SU-DHL-6 (cell line): ENCODE results near the gene PID1.

Experiments used
- H2AFZ ChIP-seq: fragments of 200-600 bp; sonication (generic); 2 replicates; pipeline ENCODE4 v1.6.1; 2014; ENCODE audit warnings: low read depth, mild to moderate bottlenecking, moderate library complexity, mixed read lengths, antibody characterized with exemption, low read length; ENCODE audit not compliant: severe bottlenecking
- H3F3A ChIP-seq: fragments of 200-600 bp; shearing (Covaris generic); 2 replicates; pipeline ENCODE4 v1.6.0; 2016; ENCODE audit warnings: antibody characterized with exemption, mild to moderate bottlenecking; ENCODE audit not compliant: insufficient read depth
- H3K27ac ChIP-seq: fragments of 200-600 bp; sonication (generic); 2 replicates; pipeline ENCODE4 v1.5.1; 2016; ENCODE audit warnings: low read depth, mild to moderate bottlenecking, low read length, moderate library complexity, mixed read lengths
- H3K27me3 ChIP-seq: fragments of 200-600 bp; sonication (generic), shearing (Covaris generic); 2 replicates; pipeline ENCODE4 v1.6.0; 2014; ENCODE audit warnings: mild to moderate bottlenecking, low read length
- H3K36me3 ChIP-seq: fragments of 200-600 bp; sonication (generic); 2 replicates; pipeline ENCODE4 v1.6.1; 2014; ENCODE audit warnings: mild to moderate bottlenecking, low read length, mixed read lengths
- H3K4me2 ChIP-seq: fragments of 300-600, 200-600 bp; shearing (Covaris generic), sonication (generic); 2 replicates; pipeline ENCODE4 v1.6.0; 2014; ENCODE audit warnings: low read length, low read depth, mild to moderate bottlenecking; ENCODE audit not compliant: poor library complexity, severe bottlenecking
- H3K4me3 ChIP-seq: fragments of 200-600 bp; sonication (generic); 2 replicates; pipeline ENCODE4 v1.5.1; 2014; ENCODE audit warnings: antibody characterized with exemption, low read length, mild to moderate bottlenecking, mixed read lengths; ENCODE audit not compliant: insufficient read depth, poor library complexity, severe bottlenecking
- H3K79me2 ChIP-seq: fragments of 200-600 bp; sonication (generic); 2 replicates; pipeline ENCODE4 v1.6.1; 2014; ENCODE audit warnings: mild to moderate bottlenecking, low read length, moderate library complexity; ENCODE audit not compliant: insufficient read depth
- H3K9ac ChIP-seq: fragments of 200-600 bp; sonication (generic); 2 replicates; pipeline ENCODE4 v1.7.0; 2014; ENCODE audit warnings: mild to moderate bottlenecking, low read length
- H3K9me2 ChIP-seq: fragments of 200-600 bp; sonication (generic); replicated peaks from 2 replicates; pipeline ENCODE4 v1.6.1; 2014; ENCODE audit warnings: low read length; ENCODE audit not compliant: insufficient read depth
- H3K9me3 ChIP-seq: fragments of 200-600 bp; sonication (generic); 2 replicates; pipeline ENCODE4 v1.6.1; 2014; ENCODE audit warnings: low read length, mixed read lengths; ENCODE audit not compliant: insufficient read depth
- H4K20me1 ChIP-seq: fragments of 200-600 bp; sonication (generic); 2 replicates; pipeline ENCODE4 v1.6.1; 2014; ENCODE audit warnings: low read depth, mild to moderate bottlenecking, antibody characterized with exemption, low read length, moderate library complexity, mixed read lengths
- EZH2phosphoT487 ChIP-seq: fragments of 200-600 bp; sonication (generic), shearing (Covaris generic); conservative IDR thresholded peaks from 2 replicates; pipeline ENCODE4 v1.6.1; 2018; ENCODE audit warnings: mild to moderate bottlenecking, antibody characterized with exemption, low read length, moderate library complexity, mixed read lengths
- TF ChIP-seq, protein P1 (sequence below): fragments of 200-600 bp; sonication (generic); IDR thresholded peaks from one replicate; pipeline ENCODE4 v1.5.1; 2017; ENCODE audit warnings: antibody characterized with exemption, mild to moderate bottlenecking, low read length, moderate library complexity; ENCODE audit not compliant: insufficient read depth, poor library complexity, severe bottlenecking

Gene PID1

DNA sequence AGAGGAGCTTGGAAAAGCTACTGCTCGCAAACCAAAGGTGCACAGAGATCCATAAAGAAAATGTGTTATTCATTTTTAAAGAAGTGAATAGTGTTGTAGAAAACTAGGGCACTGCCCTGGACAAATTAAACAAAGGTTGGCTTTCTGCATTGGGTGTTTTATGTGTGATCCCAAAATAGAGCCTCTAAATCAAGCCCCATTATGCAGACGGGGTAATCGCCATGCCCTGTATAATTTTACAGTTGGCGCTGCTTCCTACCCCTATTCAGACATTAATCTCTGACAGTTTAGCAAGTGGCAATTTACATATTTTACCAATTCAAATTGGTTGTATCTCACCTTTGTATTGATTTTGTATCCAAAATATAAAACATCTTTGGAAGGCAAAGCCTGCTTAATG lies 109.1 kb downstream of the PID1 start:
- no peak overlapping the region for H3K4me3 ChIP-seq
- H3K9me2 ChIP-seq = no peaks in the 10 kb centered on the region
- H3K9me3 ChIP-seq = no peaks in the 10 kb centered on the region
- H3K9ac ChIP-seq = no peak overlapping the region
- no peak overlapping the region for H3K27ac ChIP-seq
- H4K20me1 ChIP-seq = no peaks in the 10 kb centered on the region
- no peak overlapping the region for H2AFZ ChIP-seq
- TF ChIP-seq, protein P1, sequence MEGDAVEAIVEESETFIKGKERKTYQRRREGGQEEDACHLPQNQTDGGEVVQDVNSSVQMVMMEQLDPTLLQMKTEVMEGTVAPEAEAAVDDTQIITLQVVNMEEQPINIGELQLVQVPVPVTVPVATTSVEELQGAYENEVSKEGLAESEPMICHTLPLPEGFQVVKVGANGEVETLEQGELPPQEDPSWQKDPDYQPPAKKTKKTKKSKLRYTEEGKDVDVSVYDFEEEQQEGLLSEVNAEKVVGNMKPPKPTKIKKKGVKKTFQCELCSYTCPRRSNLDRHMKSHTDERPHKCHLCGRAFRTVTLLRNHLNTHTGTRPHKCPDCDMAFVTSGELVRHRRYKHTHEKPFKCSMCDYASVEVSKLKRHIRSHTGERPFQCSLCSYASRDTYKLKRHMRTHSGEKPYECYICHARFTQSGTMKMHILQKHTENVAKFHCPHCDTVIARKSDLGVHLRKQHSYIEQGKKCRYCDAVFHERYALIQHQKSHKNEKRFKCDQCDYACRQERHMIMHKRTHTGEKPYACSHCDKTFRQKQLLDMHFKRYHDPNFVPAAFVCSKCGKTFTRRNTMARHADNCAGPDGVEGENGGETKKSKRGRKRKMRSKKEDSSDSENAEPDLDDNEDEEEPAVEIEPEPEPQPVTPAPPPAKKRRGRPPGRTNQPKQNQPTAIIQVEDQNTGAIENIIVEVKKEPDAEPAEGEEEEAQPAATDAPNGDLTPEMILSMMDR = no peak
- TF ChIP-seq EZH2phosphoT487 = no peak
- H3F3A ChIP-seq = no peaks in the 10 kb centered on the region
- H3K36me3 ChIP-seq = no peaks in the 10 kb centered on the region
- no peaks in the 10 kb centered on the region for H3K79me2 ChIP-seq
- H3K4me2 ChIP-seq = no peak overlapping the region
- H3K27me3 ChIP-seq = no peaks in the 10 kb centered on the region

DNA sequence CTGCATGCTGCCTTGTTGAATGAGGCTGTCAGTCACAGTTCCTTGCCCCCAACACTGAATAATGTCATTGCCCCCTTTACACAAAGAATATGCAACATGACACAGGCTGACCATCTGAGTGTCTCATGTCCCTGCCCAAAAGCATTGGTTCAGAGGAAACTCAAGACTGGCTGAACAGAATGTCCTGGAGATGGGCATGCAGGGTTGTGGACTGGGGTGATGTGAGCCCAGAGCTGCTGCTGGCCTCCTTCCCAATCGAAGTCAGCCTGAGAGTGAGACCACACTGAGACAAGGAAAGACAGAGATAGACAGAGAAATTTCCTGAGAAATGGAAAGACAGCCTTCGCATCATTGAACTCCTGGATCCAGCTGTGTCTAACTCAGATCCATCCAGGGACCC lies 110.1 kb downstream of the PID1 start:
- no peaks in the 10 kb centered on the region for H3K9me2 ChIP-seq
- no peaks in the 10 kb centered on the region for H3K36me3 ChIP-seq
- no peaks in the 10 kb centered on the region for H3K27me3 ChIP-seq
- H3K9me3 ChIP-seq = no peaks in the 10 kb centered on the region
- H3K4me3 ChIP-seq = no peak overlapping the region
- no peaks in the 10 kb centered on the region for H3F3A ChIP-seq
- no peak overlapping the region for H3K27ac ChIP-seq
- no peaks in the 10 kb centered on the region for H3K79me2 ChIP-seq
- no peaks in the 10 kb centered on the region for H4K20me1 ChIP-seq
- H3K4me2 ChIP-seq = no peak overlapping the region
- TF ChIP-seq, protein P1 = no peak
- no peak for TF ChIP-seq EZH2phosphoT487
- H3K9ac ChIP-seq = no peak overlapping the region
- H2AFZ ChIP-seq = no peak overlapping the region

DNA sequence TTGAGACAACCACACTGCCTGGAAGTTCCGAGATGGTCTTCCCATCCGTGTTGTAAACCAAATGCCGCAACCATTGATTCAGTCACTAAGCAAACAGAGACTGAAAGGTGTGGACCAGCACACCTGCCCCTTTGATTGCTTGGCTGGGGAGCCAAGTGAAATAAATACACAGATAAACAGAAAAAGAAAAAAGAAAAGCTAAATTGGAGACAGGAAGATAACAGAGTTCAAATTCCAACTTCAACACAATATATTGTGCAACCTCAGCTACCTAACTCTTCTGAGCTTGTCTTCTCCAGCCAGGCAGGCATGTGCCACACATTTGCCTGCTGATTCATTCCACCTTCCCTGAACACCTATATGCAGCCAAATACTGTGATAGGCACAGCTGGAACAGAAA lies 110.9 kb downstream of the PID1 start:
- H3K27ac ChIP-seq = no peak overlapping the region
- H3K27me3 ChIP-seq = no peaks in the 10 kb centered on the region
- H3K9me2 ChIP-seq = no peaks in the 10 kb centered on the region
- H3K9me3 ChIP-seq = no peaks in the 10 kb centered on the region
- no peak overlapping the region for H3K9ac ChIP-seq
- H3K36me3 ChIP-seq = no peaks in the 10 kb centered on the region
- H3K79me2 ChIP-seq = no peaks in the 10 kb centered on the region
- no peak for TF ChIP-seq EZH2phosphoT487
- TF ChIP-seq, protein P1 = no peak
- H3K4me2 ChIP-seq = no peak overlapping the region
- H3K4me3 ChIP-seq = no peak overlapping the region
- no peaks in the 10 kb centered on the region for H3F3A ChIP-seq
- H4K20me1 ChIP-seq = no peaks in the 10 kb centered on the region
- H2AFZ ChIP-seq = no peak overlapping the region

GRCh38 chr2:229159405-229159804 lies 111.7 kb downstream of the PID1 start:
- H3K4me3 ChIP-seq = no peak overlapping the region
- no peak overlapping the region for H2AFZ ChIP-seq
- no peaks in the 10 kb centered on the region for H3K27me3 ChIP-seq
- H3K9me3 ChIP-seq = no peaks in the 10 kb centered on the region
- no peak overlapping the region for H3K4me2 ChIP-seq
- TF ChIP-seq, protein P1 = no peak
- TF ChIP-seq EZH2phosphoT487 = no peak
- H3K36me3 ChIP-seq = no peaks in the 10 kb centered on the region
- no peaks in the 10 kb centered on the region for H3K79me2 ChIP-seq
- H3K27ac ChIP-seq = no peak overlapping the region
- H3F3A ChIP-seq = no peaks in the 10 kb centered on the region
- H3K9ac ChIP-seq = no peak overlapping the region
- H4K20me1 ChIP-seq = no peaks in the 10 kb centered on the region
- H3K9me2 ChIP-seq = no peaks in the 10 kb centered on the region
